Measurements from ENCODE around the gene ZNF608. TPM values are rescaled to one million over a fixed set of nuclear protein-coding genes. Genes with fewer than 3 reads are reported as not detected.

Gene ZNF608
- total and polyA plus RNA-seq, 2 donors (not counting 3 experiments of a cell fraction or from before 2014, with no cell fraction given) = 16.2 to 33.6 TPM

DNA sequence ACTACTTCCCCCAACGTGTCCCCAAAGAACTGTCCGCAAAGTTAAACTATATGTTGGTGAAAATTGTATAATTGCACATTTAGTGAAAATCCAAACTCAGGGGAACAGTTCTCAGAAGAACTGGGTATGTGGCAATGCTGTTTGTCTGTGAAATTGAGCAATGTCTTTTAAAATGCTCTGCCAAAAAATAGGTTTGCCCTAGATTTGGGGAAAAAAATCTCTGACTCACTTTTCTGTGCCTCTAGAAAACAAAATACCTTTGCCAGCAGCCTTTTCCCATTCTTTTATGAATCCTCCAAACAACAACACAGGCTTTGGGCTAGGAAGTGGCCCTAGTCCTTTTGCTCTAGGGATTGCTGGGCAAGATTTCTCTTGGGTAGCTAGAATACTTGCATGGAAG, 37.4 kb upstream of the ZNF608 start:
- Histone ChIP-seq H3K4me2 (ENCODE audit: insufficient read depth, low read length) (no peak overlapping the region), H3K79me2 (ENCODE audit: control insufficient read depth, insufficient read depth, low read length) (no peaks in the 10 kb centered on the region), H3K9ac (replicated peaks; ENCODE audit: extremely low read depth, insufficient read depth, low read length) (no peak overlapping the region), H2AFZ (ENCODE audit: low read depth, low read length) (no peak overlapping the region), H3K4me1 (ENCODE audit: control insufficient read depth, extremely low read depth, insufficient read depth, low read length) (no peaks in the 10 kb centered on the region), H3K27ac (ENCODE audit: insufficient read depth, low read depth, low read length) (no peak overlapping the region), H3K4me3 (replicated peaks in 1 of 3; ENCODE audit: insufficient read depth in 1 of 3, low read depth in 1 of 3, low read length in 3 of 3) (no peak overlapping the region), H3K27me3 (ENCODE audit: control insufficient read depth in 2 of 2, insufficient read depth in 2 of 2, low read length in 2 of 2) (no peaks in the 10 kb centered on the region), H3K9me1 (replicated peaks; ENCODE audit: control insufficient read depth, extremely low read depth, insufficient read depth, low read length) (no peaks in the 10 kb centered on the region), H4K20me1 (replicated peaks; ENCODE audit: control insufficient read depth, extremely low read depth, insufficient read depth, low read length) (no peaks in the 10 kb centered on the region), H3K36me3 (ENCODE audit: control insufficient read depth in 2 of 2, extremely low read depth in 1 of 2, insufficient read depth in 2 of 2, low read length in 2 of 2) (no peaks in the 10 kb centered on the region), H3K9me3 (replicated peaks; ENCODE audit: control insufficient read depth, insufficient read depth, low read length) (no peaks in the 10 kb centered on the region)
- POLR2A ChIA-PET = no interaction called here
- no peak for DNase-seq (ENCODE audit: low read depth, low spot score)
- CTCF ChIA-PET = no interaction called here
- BruUV-seq (replicated peaks) = no TSS peak
- intact Hi-C loops (cut with micrococcal nuclease) = no loop called here
- TF ChIP-seq GATA2 (IDR thresholded peaks at IDR 0.05; ENCODE audit: insufficient read depth, insufficient read length, low read depth, low read length) (no peak), JUN (IDR thresholded peaks at IDR 0.05; ENCODE audit: borderline replicate concordance, insufficient read depth, insufficient read length, low read depth) (no peak), MYC (IDR thresholded peaks at IDR 0.05; ENCODE audit: low read depth, low read length) (no peak), POLR2A (IDR thresholded peaks at IDR 0.05; ENCODE audit: low read depth, low read length) (no peak), POLR2AphosphoS5 (IDR thresholded peaks at IDR 0.05; ENCODE audit: insufficient read depth, low read depth, low read length) (no peak), FOS (IDR thresholded peaks at IDR 0.05; ENCODE audit: borderline replicate concordance, insufficient read depth, low read length) (no peak), EZH2 (IDR thresholded peaks at IDR 0.05; ENCODE audit: borderline replicate concordance, low read depth, low read length, severe bottlenecking) (no peak)
- TF ChIP-seq, protein P1, sequence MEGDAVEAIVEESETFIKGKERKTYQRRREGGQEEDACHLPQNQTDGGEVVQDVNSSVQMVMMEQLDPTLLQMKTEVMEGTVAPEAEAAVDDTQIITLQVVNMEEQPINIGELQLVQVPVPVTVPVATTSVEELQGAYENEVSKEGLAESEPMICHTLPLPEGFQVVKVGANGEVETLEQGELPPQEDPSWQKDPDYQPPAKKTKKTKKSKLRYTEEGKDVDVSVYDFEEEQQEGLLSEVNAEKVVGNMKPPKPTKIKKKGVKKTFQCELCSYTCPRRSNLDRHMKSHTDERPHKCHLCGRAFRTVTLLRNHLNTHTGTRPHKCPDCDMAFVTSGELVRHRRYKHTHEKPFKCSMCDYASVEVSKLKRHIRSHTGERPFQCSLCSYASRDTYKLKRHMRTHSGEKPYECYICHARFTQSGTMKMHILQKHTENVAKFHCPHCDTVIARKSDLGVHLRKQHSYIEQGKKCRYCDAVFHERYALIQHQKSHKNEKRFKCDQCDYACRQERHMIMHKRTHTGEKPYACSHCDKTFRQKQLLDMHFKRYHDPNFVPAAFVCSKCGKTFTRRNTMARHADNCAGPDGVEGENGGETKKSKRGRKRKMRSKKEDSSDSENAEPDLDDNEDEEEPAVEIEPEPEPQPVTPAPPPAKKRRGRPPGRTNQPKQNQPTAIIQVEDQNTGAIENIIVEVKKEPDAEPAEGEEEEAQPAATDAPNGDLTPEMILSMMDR (IDR thresholded peaks at IDR 0.05; ENCODE audit: extremely low read depth in 1 of 2, insufficient read depth in 1 of 2, low read depth in 1 of 2, low read length in 2 of 2) = no peak
- TF ChIP-seq, protein P2, sequence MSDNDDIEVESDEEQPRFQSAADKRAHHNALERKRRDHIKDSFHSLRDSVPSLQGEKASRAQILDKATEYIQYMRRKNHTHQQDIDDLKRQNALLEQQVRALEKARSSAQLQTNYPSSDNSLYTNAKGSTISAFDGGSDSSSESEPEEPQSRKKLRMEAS (IDR thresholded peaks at IDR 0.05; ENCODE audit: insufficient read depth, insufficient read length) = no peak
- dilution Hi-C loops (cut with MboI; ENCODE audit: extremely low pct_ligation_motif_present, low sequenced_read_pairs) = no loop called here
- FAIRE-seq = no peak
